Measurements from ENCODE around the gene CNN1.
"Not testable (repeated sequence)": the region's sequence is repeated elsewhere in the genome, so short reads cannot be mapped to it uniquely, and the experiment has no call there.

CNN1 gene

DNA sequence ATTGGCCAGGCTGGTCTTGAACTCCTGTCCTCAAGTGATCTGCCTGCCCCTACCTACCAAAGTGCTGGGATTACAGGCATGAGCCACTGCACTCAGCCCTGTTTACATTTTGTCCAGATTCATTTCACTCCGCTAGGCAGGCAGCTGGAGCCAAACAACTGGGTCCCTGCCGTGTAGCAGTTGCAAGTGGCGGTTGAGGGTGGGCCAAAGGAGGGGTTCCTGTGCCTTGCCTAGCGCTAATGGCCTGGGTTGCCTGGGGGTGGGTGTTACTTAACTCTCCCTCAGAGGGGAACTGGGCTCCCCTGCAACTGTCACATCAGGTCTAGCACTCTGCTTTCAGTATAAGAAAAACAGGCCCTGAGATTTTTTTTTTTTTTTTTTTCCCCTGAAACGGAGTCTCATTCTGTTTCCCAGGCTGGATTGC is 31.4 kb downstream of the CNN1 start:
- no peak for TF ChIP-seq ZNF274 (IDR thresholded peaks at IDR 0.05; ENCODE audit: low read depth, low read length)

DNA sequence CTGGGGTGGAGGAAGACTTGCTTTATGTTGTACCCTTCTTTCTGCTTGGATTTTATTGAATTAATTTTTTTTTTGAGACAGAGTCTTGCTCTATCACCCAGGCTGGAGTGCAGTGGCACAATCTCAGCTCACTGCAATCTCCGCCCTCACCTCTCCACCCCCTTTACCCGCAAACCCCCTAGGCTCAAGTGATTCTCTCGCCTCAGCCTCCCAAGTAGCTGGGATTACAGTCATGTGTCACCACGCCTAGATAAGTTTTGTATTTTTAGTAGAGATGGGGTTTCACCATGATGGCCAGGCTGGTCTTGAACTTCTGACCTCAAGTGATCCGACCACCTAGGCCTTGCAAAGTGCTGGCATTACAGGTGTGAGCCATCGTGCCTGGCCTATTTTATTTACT is 34.7 kb downstream of the CNN1 start:
- not testable (repeated sequence) for H3K4me3 ChIP-seq (ENCODE audit: low read length)

More for the DNA sequence above, 31.4 kb downstream of the CNN1 start:
- no peak overlapping the region for H3K4me3 ChIP-seq (ENCODE audit: low read length)

DNA sequence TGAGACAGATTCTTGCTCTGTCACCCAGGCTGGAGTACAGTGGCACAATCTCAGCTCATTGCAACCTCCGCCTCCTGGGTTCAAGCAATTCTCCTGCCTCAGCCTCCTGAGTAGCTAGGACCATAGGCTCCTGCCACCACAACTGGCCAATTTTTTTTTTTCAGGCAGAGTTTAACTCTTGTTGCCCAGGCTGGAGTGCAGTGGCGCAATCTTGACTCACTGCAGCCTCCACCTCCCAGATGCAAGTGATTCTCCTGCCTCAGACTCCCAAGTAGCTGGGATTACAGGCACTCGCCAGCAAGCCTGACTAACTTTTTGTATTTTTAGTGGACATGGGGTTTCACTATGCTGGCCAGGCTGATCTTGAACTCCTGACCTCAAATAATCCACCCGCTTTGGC is 35.1 kb downstream of the CNN1 start:
- not testable (repeated sequence) for H3K4me3 ChIP-seq (ENCODE audit: low read length)

DNA sequence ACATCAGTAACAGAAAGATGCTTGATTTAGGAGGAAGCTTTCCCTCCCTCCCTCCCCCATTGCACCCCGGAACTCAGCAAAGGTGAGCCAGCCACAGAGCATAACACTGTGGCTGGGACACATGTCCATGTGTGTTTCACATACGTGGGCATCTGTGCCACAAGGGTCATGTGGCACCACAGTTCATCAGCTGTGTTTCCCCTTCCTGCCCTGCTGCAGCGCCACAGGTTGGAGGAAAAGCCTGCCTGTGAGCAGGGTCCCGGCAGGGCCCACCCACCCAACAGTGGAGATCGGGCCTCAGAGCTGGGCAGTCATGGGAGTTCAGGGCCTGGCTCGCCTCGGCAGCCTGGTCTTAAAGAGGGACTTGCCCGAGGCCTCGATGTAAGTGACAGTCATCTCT is 36.0 kb downstream of the CNN1 start:
- no peak for TF ChIP-seq ZNF274 (IDR thresholded peaks at IDR 0.05; ENCODE audit: low read depth, low read length)
- no peak overlapping the region for H3K4me3 ChIP-seq (ENCODE audit: low read length)

DNA sequence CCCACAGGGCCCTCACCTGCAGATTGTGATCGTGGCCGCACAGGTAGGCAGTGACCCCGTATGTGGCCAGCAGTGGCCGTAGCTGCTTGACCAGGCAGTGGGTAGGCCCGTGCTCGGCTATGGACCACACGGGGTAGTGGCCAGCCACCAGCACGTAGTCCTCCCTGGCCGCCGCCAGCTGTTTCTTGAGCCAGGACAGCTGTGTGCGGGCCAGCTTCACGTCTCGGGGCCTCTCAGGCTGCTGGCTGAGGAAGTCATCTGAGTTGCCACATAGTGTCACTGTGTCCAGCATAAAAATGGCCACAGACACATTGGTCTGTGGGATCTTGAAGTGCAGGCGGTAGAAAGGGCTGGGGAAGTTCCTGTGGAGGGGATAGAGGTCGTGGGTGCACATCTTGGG is 37.6 kb downstream of the CNN1 start:
- TF ChIP-seq ZNF274 (IDR thresholded peaks at IDR 0.05; ENCODE audit: low read depth, low read length) = no peak
- no peak overlapping the region for H3K4me3 ChIP-seq (ENCODE audit: low read length)

DNA sequence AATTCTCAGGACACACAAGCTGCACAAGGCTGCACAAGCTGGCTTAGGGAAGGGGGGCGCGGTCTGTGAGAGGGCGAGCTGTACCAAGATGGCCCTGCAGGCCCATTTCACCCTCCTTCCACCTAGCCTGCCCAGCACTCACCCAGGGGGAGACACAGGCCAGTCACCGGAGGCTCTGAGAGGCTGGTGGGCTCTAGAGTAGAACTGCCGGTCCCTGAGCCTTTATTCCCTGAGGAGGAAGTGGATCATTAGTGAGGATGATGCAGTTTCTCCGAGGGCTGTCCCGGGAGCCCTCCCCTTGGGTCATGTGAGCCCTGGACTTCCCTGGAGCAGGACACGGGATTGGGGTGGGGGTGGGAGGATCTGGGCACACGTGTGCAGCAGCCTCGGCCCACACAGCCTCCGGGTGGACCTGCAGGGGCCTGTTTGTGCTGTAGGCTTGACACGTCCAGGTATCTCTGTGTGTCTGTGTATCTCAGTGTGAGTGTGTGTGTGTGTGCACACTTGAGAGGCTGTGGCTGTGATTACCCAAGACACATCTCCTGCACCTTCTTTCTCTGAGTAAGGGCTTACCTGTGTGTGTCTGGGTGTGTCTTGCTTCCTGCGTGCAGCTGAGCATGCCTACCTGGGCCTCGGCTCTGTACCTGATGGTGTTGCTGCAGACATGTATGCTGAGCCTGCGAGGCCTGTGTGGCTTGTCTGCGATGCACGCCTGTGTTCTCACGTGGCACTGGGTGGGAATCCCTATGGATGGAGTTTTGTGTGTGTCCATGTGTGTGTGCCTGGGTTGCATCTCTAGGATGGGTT is 39.0 kb downstream of the CNN1 start, which contains the start of gene ACP5:
TSS of gene ACP5 (minus strand) at position 195 of the 807 bp plus-strand sequence. CDS start 328 bp downstream, outside the sequence.
- peak within 1 kb of the TSS; percentile 26; the same call in 1 of the 2 replicates for H3K4me3 ChIP-seq (ENCODE audit: low read length)
- TF ChIP-seq ZNF274 (IDR thresholded peaks at IDR 0.05; ENCODE audit: low read depth, low read length) = no peak

DNA sequence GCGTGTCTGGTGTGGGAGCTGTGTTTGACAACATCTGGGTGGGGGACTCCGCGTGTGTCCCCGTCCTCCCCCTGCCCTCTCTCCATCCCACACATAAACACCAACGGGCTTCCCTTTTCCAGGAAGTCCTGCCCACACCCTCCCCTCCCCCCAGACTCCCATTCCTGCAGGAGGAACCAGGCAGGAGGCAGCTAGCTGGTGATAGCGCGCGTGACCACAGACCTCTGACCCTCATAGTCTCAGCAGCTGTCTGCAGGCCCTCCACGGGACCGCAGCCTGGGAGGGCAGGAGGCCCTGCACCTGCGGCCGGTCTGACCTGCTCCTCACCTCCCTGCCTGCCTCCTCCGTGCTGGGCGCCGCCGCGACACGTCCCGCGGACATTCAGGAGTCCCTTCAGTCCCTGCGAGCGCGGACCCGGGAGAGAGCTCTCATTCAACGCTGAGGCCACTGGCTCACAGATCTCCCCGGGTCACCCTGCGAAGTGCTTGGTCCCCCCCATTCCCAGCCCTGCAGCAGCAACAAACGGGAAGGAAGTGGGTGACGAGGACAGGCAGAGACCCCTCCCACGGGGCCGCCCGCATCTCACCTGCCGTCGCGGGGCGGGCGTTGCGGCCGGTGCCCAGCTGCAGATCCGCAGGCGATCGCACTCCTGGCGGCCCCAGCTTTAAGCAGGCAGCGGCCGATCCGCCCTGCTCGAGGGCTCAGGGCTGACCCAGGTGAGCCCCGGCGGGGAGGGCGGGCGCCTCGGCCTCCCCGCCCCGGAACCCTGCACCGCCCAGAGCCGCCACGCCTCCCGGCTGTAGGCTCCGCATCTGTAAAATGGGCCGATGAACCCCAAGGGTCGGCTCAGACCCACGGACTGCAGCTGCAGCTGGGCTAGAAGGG is 39.8 kb downstream of the CNN1 start:
- TF ChIP-seq ZNF274 (IDR thresholded peaks at IDR 0.05; ENCODE audit: low read depth, low read length) = no peak
- peak overlapping the region; percentile 26; the same call in 1 of the 2 replicates for H3K4me3 ChIP-seq (ENCODE audit: low read length)

DNA sequence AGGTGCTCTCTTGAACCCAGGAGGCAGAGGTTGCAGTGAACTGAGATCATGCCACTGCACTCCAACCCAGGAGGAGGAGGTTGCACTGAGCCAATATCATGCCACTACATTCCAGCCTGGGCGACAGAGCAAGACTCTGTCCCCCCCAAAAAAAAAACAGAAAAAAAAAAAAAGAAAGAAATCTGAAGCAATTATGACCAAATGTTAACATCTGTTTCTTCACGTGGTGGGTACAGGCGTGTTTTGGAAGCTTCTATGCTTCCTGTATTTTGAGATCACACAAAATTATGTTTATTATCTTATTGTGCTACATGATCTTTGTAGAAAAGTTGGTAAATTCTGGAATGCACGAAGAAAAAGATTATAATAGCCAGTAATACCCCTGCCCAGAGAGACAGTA is 41.5 kb downstream of the CNN1 start:
- H3K4me3 ChIP-seq (ENCODE audit: low read length) = no peak overlapping the region
- TF ChIP-seq ZNF274 (IDR thresholded peaks at IDR 0.05; ENCODE audit: low read depth, low read length) = no peak

DNA sequence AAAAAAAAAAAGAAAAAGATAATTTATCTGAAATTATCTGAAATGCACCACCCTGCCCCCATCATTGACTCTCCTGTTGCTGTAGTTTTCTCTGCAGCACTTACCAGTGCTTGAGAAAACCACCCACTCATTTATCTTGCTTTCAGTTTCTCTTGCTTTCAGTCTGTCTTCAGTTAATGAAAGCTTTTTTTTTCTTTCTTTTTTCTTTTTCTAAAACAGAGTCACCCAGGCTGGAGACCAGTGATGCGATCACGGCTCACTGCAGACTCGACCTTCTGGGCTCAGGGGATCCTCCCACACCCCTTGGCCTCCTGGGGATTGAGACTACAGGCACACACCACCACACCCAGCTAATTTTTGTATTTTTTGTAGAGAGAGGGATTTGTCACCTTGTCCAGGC is 43.1 kb downstream of the CNN1 start:
- H3K4me3 ChIP-seq (ENCODE audit: low read length) = peak overlapping the region; percentile 7; the same call in 1 of the 2 replicates
- no peak for TF ChIP-seq ZNF274 (IDR thresholded peaks at IDR 0.05; ENCODE audit: low read depth, low read length)

DNA sequence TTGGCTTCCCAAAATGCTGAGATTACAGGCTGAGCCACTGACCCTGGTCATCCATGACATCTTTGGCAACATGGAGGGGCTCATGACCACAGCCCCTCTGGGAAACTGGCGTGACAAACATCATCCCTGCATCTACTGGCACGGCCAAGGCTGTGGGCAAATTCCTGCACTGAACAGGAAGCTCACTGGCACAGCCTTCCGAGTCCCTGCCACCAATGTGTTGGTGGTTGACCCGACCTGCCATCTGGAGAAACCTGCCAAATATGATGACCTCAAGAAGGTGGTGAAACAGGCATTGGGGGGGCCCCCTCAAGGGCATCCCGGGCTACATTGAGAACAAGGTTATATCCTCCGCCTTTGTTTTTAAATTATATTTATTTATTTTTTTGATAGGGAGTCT is 47.7 kb downstream of the CNN1 start:
- TF ChIP-seq ZNF274 (IDR thresholded peaks at IDR 0.05; ENCODE audit: low read depth, low read length) = no peak
- H3K4me3 ChIP-seq (ENCODE audit: low read length) = no peak overlapping the region

DNA sequence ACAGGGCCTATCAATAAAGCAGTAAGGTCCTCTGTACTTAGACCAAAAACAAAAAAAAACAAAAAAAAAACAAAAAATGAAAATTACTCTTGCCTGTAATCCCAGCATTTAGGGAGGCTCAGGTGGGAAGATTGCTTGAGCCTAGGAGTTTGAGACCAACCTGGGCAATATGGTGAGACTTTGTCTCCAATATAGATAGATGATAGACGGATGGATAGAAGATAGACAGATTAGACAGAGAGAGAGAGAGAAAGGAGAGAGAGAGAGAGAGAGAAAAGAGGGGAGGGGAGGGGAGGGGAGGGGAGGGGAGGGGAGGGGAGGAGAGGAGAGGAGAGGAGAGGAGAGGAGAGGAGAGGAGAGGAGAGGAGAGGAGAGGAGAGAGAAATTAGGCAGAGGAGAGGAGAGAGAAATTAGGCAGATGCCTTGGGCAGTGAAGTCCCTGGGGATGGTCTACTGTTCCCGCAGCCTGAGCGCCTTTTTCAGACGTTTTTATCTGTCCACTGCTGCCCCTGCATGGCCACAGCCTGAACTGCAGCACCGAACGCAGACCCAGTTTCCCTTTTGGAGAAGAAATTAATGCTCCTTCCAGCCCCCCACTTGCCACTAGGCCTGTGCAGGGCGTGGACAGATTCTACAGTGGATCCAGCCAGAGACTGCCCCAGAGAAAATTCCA is 48.8 kb downstream of the CNN1 start:
- H3K4me3 ChIP-seq (ENCODE audit: low read length) = no peak overlapping the region
- TF ChIP-seq ZNF274 (IDR thresholded peaks at IDR 0.05; ENCODE audit: low read depth, low read length) = no peak

DNA sequence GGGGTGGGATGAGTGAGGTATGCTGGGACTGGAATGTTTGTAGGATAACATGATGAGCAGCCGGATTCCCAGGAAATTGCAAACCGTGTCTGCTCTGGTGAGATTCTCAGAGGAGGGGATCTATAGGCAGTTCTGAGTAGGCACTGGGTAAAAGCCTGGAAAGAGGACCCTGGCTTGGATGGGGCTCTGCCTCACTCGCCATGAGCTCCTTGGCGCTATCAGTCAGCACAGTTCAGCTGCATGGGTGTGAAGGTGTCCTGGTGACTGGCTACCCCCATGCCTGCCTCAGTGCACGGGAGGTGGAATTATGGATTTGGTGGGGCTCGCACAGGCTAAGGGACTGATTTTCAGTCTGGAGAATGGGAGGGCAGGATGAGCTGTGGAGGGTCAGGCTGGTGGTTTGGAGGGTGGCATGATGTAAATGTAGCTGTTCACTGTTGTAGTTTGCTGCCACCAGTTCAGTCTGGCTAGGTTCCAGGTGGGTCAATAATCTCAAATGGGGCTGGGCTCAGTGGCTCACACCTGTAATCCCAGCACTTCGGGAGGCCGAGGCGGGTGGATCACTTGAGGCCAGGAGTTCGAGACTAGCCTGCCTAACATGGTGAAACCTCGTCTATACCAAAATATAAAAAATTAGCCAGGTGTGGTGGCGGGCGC is 49.5 kb downstream of the CNN1 start:
- no peak overlapping the region for H3K4me3 ChIP-seq (ENCODE audit: low read length)
- TF ChIP-seq ZNF274 (IDR thresholded peaks at IDR 0.05; ENCODE audit: low read depth, low read length) = no peak

DNA sequence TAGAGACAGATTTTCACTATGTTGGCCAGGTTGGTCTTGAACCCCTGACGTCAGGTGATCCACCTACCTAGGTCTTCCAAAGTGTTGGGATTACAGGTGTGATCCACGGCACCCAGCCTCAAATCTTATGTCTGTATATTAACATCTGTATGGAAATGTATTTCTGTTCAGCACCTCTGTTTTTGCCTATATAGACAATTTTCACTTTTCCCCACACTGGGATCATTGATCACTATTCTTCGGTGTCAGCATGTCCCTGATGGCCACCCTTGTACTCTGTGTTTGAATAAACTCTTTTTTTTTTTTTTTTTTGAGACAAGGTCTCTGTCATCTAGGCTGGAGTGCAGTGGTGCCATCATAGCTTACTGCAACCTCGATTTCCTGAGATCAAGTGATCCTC is 55.4 kb downstream of the CNN1 start:
- TF ChIP-seq ZNF274 (IDR thresholded peaks at IDR 0.05; ENCODE audit: low read depth, low read length) = no peak
- no peak overlapping the region for H3K4me3 ChIP-seq (ENCODE audit: low read length)

DNA sequence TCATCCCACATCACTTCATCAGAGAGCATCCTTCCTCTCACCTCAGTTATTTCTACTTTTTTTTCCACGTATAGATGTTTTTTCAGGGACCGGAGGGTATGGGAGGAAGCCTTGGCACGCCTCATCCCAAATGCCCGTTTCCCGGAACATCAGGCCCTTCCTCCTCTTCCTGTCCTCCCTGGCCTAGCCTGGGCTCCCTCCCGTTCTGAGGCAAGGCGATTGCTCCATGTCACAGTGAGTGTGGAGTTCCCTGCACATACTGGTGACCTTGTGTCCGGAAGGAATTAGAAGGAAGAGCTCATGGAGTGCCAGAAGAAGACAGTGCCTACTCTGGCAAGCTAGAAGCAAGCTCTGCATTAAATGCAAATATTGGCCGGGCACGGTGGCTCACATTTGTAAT is 57.5 kb downstream of the CNN1 start:
- no peak for TF ChIP-seq ZNF274 (IDR thresholded peaks at IDR 0.05; ENCODE audit: low read depth, low read length)
- H3K4me3 ChIP-seq (ENCODE audit: low read length) = no peak overlapping the region

Data from GM08714 (cell line).